ENCODE results near the gene MAPK13.

GRCh38 chr6:36138667-36139066 is 8.4 kb downstream of the MAPK13 start:
- TF ChIP-seq CTCF (IDR thresholded peaks at IDR 0.05; ENCODE audit: insufficient read depth, low read length) (no peak), SPI1 (IDR thresholded peaks at IDR 0.05; ENCODE audit: borderline replicate concordance, low read depth) (no peak), GABPA (IDR thresholded peaks at IDR 0.05; ENCODE audit: low read depth) (no peak), REST (IDR thresholded peaks at IDR 0.05; ENCODE audit: insufficient replicate concordance, low read depth) (no peak), POLR2AphosphoS5 (IDR thresholded peaks at IDR 0.05; ENCODE audit: low read depth) (no peak)

All from HL-60 (cell line).